Hepatocyte (in vitro differentiated cells): ENCODE measurements around the gene GPRIN2.

Source experiments
- EZH2 ChIP-seq: fragments of 200-600 bp; sonication (generic); IDR thresholded peaks from 2 replicates; pipeline ENCODE4 v1.6.1; 2016; ENCODE audit warnings: antibody characterized with exemption, mild to moderate bottlenecking, borderline replicate concordance
- TF ChIP-seq, protein P1 (sequence below): fragments of 200-600 bp; sonication (generic); IDR thresholded peaks from 2 replicates; pipeline ENCODE4 v1.5.1; 2016; ENCODE audit warnings: antibody characterized with exemption, mild to moderate bottlenecking; ENCODE audit not compliant: poor library complexity

- TF ChIP-seq, protein P1, sequence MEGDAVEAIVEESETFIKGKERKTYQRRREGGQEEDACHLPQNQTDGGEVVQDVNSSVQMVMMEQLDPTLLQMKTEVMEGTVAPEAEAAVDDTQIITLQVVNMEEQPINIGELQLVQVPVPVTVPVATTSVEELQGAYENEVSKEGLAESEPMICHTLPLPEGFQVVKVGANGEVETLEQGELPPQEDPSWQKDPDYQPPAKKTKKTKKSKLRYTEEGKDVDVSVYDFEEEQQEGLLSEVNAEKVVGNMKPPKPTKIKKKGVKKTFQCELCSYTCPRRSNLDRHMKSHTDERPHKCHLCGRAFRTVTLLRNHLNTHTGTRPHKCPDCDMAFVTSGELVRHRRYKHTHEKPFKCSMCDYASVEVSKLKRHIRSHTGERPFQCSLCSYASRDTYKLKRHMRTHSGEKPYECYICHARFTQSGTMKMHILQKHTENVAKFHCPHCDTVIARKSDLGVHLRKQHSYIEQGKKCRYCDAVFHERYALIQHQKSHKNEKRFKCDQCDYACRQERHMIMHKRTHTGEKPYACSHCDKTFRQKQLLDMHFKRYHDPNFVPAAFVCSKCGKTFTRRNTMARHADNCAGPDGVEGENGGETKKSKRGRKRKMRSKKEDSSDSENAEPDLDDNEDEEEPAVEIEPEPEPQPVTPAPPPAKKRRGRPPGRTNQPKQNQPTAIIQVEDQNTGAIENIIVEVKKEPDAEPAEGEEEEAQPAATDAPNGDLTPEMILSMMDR: no peak
- TF ChIP-seq EZH2: no peak
Measured at GRCh38 chr10:46517541-46517940, 38.9 kb downstream of the GPRIN2 start.
